HG02840 (cell line): ENCODE data around the gene ZBP1.
"Not testable (repeated sequence)": the region's sequence is repeated elsewhere in the genome, so short reads cannot be mapped to it uniquely, and the experiment has no call there.

Experiments used
- ATAC-seq: cut with Tn5 transposase; IDR thresholded peaks from one replicate; pipeline ENCODE4 v1.9.1; 2021; ENCODE audit warnings: mild to moderate bottlenecking, moderate library complexity, moderate number of reproducible peaks; ENCODE audit not compliant: unreplicated experiment, low FRiP score

Gene ZBP1

DNA sequence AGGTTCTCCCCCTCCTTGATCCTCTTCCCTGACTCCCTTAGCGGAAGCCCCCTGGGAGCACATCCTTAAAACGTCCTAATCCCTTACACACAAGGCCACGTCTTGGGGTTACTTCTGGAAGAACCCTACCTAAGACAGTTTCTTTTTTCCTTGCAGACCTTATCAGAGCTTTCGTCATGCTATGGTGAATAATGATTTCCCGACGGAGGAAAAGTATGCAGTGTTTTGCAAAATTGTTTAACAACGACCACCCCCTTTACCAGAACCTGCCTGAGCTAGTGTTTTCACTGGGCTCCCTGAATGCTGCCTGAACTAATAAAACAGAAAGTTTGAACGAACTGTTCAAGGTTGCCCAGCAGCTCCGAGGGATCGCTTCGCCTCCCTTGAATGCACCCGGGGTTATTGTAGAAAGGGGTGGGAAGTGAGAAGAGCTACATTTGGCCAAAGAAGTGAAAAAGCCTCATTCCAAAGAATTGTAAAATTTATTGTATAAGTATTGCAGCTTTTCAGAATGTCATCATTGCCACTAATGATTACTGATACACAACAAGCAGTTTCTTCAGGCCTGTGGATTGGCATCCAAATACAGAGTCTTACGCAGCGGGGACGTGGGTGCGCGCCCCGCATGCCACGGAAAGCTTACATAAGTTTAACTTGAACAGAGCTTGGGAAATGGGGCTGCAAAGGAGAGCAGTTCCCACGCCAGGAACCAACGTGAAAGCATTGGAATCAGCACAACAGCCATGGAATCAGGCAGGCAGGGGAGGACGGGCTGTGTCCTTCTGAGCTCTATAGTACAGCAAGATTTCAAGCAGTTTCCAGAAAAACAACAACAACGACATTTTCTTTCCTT, 27.9 kb upstream of the ZBP1 start:
- ATAC-seq: no peak

DNA sequence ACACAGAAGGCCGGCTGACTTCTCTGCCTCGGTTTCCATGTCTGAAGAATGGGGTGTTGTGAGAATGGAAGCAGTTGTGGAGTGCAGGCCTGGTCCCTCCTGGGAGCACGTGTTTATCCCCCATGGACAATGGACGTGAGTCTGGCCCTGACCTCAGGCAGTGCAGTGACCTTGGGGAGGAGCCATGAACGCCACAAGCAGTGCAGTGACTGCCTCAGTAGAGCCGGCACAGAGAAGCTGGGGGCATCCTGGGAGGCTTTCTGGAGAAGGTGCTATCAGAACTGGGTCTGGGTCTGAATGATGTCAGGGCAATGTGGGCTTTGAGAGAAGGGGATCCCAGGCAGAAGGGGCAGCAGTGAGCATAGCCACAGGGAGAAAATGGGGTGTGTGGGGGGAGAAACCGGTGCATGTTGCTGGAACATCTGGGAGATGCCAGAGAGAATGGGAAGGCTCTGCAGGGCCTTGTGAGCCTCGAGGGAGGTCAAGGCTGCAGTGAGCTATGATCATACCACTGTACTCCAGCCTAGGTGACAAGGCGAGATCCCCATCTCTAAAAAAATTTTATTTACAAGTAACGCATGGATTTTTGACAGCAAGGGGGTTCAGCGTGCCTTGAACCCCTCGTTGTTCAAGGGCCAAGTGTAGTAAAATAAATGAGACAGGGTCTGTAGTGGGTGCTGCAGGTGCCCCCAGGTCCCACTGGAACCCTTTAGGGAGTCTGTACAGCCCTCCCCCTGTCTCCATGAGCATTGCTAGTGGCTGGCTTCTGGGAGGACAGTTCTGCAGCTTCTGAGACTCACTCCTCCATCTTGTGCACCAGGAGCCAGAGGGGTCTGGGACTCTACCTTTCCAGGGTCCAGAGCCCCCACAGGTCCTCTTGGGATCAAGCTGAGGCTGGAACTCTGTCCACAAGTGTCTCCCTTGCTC, 27.0 kb upstream of the ZBP1 start:
- no peak for ATAC-seq

DNA sequence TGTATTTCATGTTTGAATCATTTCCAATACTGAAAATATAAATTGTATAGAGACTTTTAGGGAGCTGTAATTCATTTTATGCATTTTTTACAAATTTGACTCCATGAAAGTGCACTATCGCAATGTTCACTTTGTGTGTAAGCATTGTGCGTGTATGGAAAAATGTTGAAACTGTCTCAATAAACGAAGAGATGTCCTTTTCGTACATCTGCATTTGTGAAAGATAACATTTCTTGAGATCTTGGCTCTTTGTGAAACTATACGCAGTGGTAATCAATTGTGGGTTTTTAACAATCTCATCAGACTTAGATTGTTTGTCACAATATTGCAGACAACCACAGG, 18.6 kb upstream of the ZBP1 start:
- no peak for ATAC-seq

DNA sequence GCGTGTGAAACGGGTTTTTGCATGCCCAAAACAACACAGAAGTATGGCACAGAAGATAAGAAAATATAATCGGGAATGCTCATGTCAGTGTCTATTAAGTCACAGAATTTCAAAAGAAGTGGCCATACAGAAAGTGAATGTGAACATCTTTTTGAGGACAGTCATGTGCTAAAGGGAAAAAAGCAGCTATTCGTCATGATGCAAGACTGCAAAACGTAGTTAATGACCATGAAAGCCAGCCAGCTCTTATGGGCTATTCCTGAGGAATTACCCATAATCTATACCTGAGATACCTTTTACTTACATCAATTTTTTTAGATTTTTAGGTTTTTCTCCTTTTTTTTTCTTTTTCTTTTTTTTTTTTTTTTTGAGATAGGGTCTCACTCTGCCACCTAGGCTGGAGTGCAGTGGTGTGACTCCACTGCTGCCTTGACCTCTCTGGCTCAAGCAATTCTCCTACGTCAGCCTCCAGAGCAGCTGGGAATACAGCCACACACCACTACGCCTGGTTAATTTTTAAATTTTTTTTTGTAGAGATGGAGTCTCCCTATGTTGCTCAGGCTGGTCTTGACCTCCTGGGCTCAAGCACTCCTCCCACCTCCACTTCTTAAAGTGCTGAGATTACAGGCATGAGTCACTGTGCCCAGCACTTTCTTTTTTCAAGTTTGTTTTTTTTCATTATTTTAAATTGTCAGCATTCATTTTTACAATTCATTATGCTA, 18.1 kb upstream of the ZBP1 start:
- ATAC-seq: no peak

DNA sequence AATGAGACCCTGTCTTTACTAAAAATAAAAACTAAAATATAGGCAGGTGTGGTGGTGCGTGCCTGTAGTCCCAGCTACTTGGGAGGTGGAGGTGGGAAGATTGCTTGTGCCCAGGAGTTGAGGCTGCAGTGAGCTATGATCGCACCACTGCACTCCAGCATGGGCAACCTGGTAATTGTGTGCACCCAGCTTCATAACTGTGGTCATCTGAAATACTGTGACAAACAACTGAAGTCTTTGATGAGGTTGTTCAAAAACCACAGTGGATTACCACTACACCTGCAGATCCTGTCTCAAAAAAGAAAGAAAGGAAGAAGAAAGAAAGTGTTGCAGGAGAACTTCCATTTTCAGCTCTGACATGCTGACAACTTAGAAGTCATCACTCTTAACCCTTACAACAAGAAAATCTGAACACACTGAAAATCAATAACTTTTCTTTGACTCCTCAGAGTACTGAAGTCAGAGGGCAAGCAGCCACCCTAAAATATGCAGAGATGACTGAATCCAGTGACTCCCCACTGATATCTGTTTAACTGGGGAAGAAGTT, 13.8 kb upstream of the ZBP1 start:
- ATAC-seq: no peak

DNA sequence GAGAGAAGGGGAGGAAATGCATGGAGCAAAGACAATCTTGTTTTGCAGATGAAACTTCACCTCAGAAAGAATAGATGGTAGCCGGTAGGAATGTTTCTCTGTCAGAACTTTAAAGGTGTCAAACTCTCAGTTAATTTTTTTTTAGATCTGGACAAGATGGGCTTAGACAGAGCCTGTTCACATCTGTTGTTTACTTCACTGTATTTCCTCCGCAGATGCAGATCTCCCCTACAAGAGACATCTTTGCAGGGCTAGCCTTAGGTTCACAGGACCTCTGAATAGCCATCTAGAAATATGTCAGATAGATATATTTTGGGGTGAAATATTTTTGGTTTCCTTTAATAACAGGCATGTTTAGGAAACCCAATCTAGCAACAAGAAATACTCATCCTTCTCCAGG, 12.1 kb upstream of the ZBP1 start:
- ATAC-seq: no peak

DNA sequence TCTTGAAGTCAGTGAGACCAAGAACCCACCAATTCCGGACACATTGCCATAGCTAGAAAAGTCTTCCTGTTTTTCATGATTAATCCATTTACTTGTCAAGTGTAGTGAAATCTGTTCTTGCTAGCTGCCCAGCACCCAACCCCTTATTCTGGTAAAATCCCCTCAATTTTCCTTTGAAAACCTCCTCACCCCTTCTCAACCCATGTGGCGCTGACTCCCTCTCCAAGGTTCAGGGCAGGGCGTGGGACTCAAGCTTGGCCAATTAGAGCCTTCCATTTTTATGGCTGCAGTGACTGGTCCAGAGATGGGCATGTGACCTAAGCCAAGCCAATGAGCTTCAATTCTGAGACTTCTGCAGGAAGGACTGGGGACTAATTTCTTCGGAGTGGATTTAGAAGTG, 9.8 kb upstream of the ZBP1 start:
- ATAC-seq: no peak

DNA sequence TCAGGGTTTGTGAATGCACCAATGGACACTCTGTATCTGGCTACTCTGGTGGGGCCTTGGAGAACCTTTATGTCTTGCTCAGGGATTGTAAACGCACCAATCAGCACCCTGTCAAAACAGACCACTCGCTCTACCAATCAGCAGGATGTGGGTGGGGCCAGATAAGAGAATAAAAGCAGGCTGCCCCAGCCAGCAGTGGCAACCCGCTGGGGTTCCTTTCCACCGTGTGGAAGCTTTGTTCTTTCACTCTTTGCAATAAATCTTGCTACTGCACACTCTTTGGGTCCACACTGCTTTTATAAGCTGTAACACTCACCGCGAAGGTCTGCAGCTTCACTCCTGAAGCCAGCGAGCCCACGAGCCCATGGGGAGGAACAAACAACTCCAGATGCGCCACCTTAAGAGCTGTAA, 9.3 kb upstream of the ZBP1 start:
- not testable (repeated sequence) for ATAC-seq

DNA sequence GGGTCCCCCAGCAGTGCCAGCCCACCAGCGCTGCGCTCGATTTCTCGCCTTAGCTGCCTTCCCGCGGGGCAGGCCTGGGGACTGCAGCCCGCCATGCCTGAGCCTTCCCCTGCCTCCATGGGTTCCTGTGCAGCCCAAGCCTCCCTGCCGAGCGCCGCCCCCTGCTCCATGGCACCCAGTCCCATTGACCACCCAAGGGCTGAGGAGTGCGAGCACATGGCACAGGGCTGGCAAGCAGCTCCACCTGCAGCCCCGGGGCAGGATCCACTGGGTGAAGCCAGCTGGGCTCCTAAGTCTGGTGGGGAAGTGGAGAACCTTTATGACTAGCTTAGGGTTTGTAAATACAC, 8.7 kb upstream of the ZBP1 start:
- not testable (repeated sequence) for ATAC-seq

DNA sequence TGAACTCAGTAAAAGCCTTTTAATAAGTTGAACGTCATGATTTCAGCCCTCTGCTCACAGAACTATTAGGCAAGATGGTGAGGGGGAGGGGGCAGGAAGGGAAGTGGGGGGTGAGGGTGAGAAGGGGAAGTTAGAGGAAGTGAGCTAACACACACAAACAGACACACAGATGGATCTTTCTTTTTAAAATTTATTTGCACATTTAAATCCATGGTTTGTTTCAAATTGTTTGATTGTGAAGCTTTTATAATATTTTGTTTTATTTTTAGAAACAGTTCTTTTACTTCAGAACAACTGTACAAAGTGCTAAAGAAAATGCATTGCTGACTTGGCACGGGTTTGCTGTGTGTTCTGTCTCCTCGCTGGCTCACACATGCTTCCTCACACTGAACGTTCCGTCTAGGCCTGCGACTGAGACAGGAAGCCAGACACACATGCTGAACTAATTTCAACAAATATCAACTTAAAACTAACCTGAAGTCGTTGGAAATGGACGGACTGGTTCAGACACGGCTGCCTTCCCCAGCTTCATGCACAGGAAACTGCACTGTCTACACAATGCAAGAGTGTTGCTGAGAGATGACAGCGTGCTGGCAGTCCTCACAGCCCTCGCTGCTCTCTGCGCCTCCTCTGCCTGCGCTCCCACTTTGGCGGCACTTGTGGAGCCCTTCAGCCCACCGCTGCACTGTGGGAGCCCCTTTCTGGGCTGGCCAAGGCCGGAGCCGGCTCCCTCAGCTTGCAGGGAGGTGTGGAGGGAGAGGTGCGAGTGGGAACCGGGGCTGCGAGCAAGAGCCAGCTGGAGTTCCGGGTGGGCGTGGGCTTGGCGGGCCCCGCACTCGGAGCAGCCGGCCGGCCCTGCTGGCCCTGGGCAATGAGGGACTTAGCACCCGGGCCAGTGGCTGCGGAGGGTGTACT, 8.1 kb upstream of the ZBP1 start:
- ATAC-seq: no peak

DNA sequence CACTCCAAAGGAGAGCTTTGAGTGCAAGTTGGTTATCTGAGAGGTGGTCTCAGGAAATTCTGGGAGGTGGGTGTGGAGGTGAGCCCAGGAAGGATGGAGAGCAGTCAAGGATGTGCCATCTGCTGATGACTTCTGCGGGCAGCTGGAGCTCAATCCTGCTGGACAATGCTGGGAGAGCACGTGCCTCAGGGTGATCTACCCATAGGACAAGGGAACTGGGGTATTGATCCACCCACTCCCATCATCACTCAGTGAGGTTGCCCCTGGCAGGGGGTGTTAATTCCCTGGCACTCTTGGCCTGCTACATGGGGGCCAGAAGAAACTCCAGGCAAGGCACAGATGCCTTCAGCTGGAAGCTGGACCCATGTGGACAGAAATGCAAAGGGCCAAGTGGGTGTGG, 7.1 kb upstream of the ZBP1 start:
- no peak for ATAC-seq

DNA sequence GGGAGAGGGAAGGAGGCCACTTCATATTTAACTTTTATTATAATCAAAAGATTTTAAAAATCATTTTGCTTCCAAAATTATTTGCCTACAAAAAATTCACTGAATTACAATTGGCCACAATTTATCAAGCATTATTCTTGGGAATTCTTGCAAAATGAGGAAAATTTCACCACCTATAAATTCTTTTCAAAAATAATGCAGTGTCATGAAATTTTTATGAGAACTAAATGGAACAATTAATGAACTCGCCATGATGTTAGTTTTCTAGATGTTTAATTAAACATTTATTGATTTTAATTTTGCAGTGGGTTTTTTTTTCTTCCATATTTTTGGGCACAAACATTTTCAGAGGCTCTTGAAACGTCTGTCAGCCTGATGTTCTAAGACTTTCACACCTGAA, 5.8 kb upstream of the ZBP1 start:
- ATAC-seq: no peak

DNA sequence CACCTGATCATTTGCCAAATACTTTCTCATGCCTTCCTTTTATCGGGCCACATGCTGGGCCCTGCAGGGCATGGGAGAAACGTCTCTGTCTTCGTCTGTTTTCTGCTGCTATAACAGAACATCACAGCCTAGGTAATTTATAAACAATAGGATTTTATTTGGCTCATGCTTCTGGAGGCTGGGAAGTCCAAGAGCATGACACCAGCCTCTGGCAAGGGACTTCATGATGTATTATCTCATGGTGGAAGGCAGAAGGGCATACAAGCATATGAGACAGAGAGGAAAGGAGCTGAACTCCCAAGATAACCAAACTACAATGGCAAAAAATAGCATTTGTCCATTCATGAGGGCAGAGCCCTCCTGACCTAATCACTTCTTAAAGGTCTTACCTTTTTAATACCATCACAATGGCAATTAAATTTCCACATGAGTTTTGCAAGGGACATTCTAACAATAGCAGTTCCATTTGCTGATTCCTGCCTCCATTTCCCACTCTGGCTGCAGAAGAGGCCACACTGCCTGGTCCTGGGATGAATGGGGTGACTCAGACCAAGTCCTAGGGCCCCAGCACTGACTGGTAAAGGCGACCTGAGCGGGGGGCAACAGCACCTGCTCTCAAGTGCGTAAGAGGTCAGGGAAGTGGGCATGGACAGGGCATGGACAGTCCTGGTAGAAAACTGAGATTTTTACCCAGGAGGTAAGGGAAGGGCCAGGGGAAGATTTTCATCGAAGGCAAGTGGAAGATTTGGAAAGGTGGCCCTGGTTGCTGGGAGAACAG, 5.1 kb upstream of the ZBP1 start:
- ATAC-seq: no peak

DNA sequence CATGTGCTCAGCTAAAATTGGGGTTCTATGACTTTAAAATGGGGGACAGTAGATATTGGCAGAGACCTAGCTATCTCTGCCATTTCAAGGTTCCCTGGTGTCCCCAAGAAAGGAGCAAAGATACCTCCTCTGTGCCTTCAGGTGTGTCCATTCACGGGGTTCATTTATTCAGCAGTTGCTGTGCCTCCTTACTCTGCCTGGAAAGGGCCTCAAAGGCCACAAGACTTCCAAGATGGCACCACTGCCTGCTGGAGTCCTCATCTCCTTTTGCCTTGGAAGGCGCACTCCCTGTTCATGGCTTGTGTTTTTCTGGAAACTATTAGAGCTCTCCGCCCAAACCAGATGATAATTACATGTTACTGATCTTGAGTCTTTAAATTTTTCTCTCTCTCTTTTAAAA, 3.9 kb upstream of the ZBP1 start:
- ATAC-seq: no peak

DNA sequence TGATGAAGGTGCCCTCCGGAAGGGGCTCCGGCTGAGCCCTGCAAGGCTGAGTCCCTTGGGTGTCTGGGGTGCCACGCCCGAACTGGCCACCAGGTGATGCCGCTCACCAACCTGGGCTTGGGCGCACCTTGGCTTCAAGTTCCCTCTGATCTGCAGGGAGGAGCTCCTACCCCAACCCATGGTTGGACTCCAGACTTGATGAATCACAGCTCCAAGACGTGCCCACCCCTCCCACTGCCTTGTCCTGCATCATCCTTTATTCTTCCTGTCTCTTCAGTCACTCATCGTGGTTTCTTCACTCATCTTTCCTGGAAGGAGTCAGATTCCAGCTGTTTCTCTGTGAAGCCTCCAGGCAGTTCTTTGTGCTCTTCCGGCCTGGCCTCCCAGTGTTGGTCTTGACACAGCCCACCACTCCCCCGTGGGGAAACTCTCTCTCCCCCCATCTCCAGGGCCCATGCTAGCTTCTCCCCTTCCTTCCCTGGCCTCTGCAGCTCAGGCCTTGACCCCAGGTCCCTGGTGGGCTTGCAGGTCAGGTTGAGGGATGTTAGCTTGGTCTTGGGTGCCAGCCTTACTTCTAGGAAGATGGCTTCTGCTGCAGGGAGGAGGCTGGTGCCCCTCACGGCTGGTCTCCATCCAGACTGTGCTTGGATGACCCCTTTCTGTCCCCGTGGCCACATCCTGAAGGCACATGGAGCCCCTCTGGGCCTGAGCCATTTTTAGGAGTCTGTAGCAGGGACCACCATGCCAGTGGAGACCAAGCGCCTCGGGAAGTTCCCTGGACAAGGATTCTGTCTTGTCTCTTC, 2.6 kb upstream of the ZBP1 start:
- ATAC-seq: no peak

DNA sequence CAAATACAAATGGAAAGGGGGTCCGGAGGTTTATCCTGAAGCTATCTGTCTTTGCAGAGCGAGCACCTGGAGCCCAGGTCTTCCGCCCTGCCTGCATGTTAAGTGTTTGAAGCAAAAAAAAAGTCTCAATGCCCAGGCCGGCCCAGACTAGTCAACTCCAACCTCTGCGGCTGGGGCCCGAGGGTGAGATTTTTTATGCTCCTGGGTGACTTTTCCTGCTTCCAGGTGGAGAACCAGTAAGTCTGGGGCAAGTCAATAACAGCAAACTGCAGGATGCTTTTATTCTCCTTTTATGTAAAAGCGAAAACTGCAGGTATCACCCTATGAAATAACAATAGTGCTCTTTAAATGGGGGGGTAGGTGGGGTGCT, 2.0 kb upstream of the ZBP1 start:
- ATAC-seq: no peak

DNA sequence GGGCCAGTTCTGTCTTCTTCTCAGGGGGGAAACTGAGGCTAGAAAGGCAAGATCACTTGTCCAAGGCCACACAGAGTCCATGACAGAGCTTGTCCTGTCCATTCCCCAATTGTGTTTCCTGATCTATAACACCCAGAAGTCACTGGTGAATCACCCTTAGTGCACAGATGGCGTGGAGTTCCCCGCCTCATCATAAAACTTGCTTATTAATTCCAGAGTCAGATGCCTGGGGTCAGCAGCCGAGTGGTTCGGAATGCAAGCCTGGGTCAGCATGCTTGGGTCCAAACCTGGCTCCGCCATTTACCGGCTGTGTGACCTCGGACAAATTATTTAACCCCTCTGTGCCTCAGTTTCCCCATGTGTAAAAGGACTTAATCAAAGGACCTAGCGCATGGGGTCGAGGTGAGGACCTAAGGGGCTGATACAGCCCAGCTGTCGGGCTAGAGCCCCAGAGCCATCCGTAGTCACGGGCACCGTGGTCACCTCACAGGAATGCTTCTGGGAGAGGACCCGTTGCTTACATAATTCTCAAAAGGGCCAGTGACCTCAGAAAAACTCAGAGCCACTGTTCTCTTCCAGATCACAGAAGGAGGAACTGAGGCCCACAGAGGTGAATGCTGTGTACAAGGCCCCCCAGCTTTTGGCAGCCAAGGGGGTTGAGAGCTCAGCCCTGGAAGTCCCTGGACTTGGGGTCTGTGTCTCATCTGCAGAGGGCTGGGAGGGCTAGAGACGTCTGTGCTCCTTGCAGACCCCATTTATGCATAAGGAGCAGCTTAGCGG, 1.4 kb upstream of the ZBP1 start:
- ATAC-seq: no peak

DNA sequence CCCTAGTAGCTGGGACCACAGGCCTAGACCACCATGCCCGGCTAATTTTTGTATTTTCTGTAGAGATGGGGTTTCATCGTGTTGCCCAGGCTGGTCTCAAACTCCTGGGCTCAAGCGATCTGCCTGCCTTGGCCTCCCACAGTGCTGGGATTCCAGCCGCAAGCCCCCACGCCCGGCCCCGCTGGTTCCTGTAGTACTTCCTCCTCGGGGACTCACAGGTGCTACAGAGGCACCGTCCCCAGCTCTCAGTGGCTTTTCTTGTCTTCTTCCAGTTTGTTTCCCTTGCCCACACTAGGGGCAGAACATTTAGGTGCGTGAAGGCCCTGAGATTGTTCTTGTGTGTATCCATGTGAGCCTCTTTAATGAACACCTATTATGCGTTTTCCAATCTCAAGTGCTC, 773 bp upstream of the ZBP1 start:
- no peak for ATAC-seq
